Neural progenitor cell (in vitro differentiated cells): Measurements from ENCODE around the gene PODN.

Source experiments
- CTCF ChIP-seq: fragments of 200-600 bp; sonication (generic); IDR thresholded peaks from 2 replicates; pipeline ENCODE4 v1.5.1; 2017; ENCODE audit warnings: antibody characterized with exemption, mild to moderate bottlenecking
- EZH2 ChIP-seq: fragments of 200-600 bp; sonication (generic); IDR thresholded peaks from 2 replicates; pipeline ENCODE4 v1.6.1; 2017; ENCODE audit warnings: antibody characterized with exemption, mild to moderate bottlenecking, moderate library complexity
- EZH2phosphoT487 ChIP-seq: fragments of 200-600 bp; sonication (generic); IDR thresholded peaks from 2 replicates; pipeline ENCODE4 v1.6.1; 2017; ENCODE audit warnings: antibody characterized with exemption

- TF ChIP-seq EZH2 (no peak), CTCF (no peak), EZH2phosphoT487 (no peak)
These were observed 64.5 kb downstream of the PODN start for GRCh38 chr1:53126495-53126894.
